Neural progenitor cell (in vitro differentiated cells): ENCODE results near the gene RILPL2.

Source experiments
- CTCF ChIP-seq: fragments of 200-600 bp; sonication (generic); IDR thresholded peaks from 2 replicates; pipeline ENCODE4 v1.5.1; 2017; ENCODE audit warnings: antibody characterized with exemption, mild to moderate bottlenecking
- EZH2phosphoT487 ChIP-seq: fragments of 200-600 bp; sonication (generic); IDR thresholded peaks from 2 replicates; pipeline ENCODE4 v1.6.1; 2017; ENCODE audit warnings: antibody characterized with exemption

- TF ChIP-seq CTCF, result no peak
- no peak for TF ChIP-seq EZH2phosphoT487
Observed at GRCh38 chr12:123396954-123397353, 39.5 kb downstream of the RILPL2 start.
